GM12891 (cell line): ENCODE results near the gene ITPR3.

ENCODE experiments used
- DNase-seq: peaks from one replicate; pipeline ENCODE4 v3.0.0; 2011; ENCODE audit warnings: low spot score; ENCODE audit not compliant: insufficient read length
- FAIRE-seq: peaks from 2 replicates; lab custom pipeline; 2011; peaks lifted over from hg19 to GRCh38; lab: Jason Lieb, UNC
- PAX5 ChIP-seq: IDR thresholded peaks from 2 replicates; pipeline ENCODE4 v1.6.1; 2011; ENCODE audit warnings: low read length, moderate library complexity, mild to moderate bottlenecking; ENCODE audit not compliant: insufficient read depth, severe bottlenecking
- POLR2A ChIP-seq: IDR thresholded peaks from 2 replicates; pipeline ENCODE4 v1.6.1; 2011; ENCODE audit warnings: low read depth, low read length, control low read depth
- POLR2AphosphoS5 ChIP-seq: IDR thresholded peaks from 2 replicates; pipeline ENCODE4 v1.6.1; 2011; ENCODE audit warnings: low read depth, low read length, control low read depth
- POU2F2 ChIP-seq: IDR thresholded peaks from 2 replicates; pipeline ENCODE4 v1.6.1; 2011; ENCODE audit warnings: low read depth, mild to moderate bottlenecking, control low read depth, low read length, moderate library complexity
- SPI1 ChIP-seq: IDR thresholded peaks from 2 replicates; pipeline ENCODE4 v1.6.1; 2011; ENCODE audit warnings: low read depth, low read length, control low read depth
- TAF1 ChIP-seq: IDR thresholded peaks from 2 replicates; pipeline ENCODE4 v1.6.1; 2011; ENCODE audit warnings: low read depth, low read length, control low read depth

ITPR3 gene

GRCh38 chr6:33670086-33670660 is 49.1 kb downstream of the ITPR3 start:
- DNase-seq (no peak), FAIRE-seq (peak; percentile 41)
- TF ChIP-seq TAF1 (no peak), POLR2AphosphoS5 (no peak), POU2F2 (no peak), POLR2A (no peak), SPI1 (no peak), PAX5 (no peak)

- FAIRE-seq = no peak
- DNase-seq = no peak
Observed at GRCh38 chr6:33670971-33671743, 50.0 kb downstream of the ITPR3 start.

GRCh38 chr6:33671744-33672072 is 50.6 kb downstream of the ITPR3 start:
- FAIRE-seq (no peak), DNase-seq (no peak)
- TF ChIP-seq PAX5 = no peak
- TF ChIP-seq POU2F2 = no peak
- no peak for TF ChIP-seq POLR2A
- no peak for TF ChIP-seq TAF1
- TF ChIP-seq SPI1 = no peak
- no peak for TF ChIP-seq POLR2AphosphoS5

More at GRCh38 chr6:33670971-33671743, 50.0 kb downstream of the ITPR3 start:
- TF ChIP-seq POU2F2 (no peak), SPI1 (no peak), POLR2A (no peak), POLR2AphosphoS5 (no peak), PAX5 (no peak), TAF1 (no peak)

- FAIRE-seq (no peak), DNase-seq (no peak)
- TF ChIP-seq PAX5 (no peak), TAF1 (no peak), SPI1 (no peak), POLR2A (no peak), POU2F2 (no peak), POLR2AphosphoS5 (no peak)
Observed at GRCh38 chr6:33672808-33673207, 51.7 kb downstream of the ITPR3 start.

GRCh38 chr6:33673851-33674250 is 52.7 kb downstream of the ITPR3 start:
- FAIRE-seq (no peak), DNase-seq (no peak)
- TF ChIP-seq PAX5 = no peak
- TF ChIP-seq POLR2A = no peak
- TF ChIP-seq SPI1 = no peak
- no peak for TF ChIP-seq TAF1
- TF ChIP-seq POU2F2 = no peak
- TF ChIP-seq POLR2AphosphoS5 = no peak

GRCh38 chr6:33675968-33676367 is 54.8 kb downstream of the ITPR3 start:
- FAIRE-seq (no peak), DNase-seq (no peak)
- no peak for TF ChIP-seq PAX5
- no peak for TF ChIP-seq POLR2AphosphoS5
- no peak for TF ChIP-seq SPI1
- TF ChIP-seq TAF1 = no peak

- TF ChIP-seq POLR2AphosphoS5 (no peak), PAX5 (no peak), POU2F2 (no peak), POLR2A (no peak), SPI1 (no peak), TAF1 (no peak)
- DNase-seq (no peak), FAIRE-seq (no peak)
Observed at GRCh38 chr6:33676416-33677142, 55.5 kb downstream of the ITPR3 start.

GRCh38 chr6:33677143-33677660 is 56.1 kb downstream of the ITPR3 start:
- FAIRE-seq (no peak), DNase-seq (no peak)

GRCh38 chr6:33677689-33678088 is 56.6 kb downstream of the ITPR3 start:
- DNase-seq = no peak
- no peak for TF ChIP-seq SPI1
- TF ChIP-seq PAX5 = no peak
- no peak for TF ChIP-seq POU2F2
- TF ChIP-seq POLR2AphosphoS5 = no peak
- no peak for TF ChIP-seq POLR2A
- no peak for TF ChIP-seq TAF1
- FAIRE-seq = no peak

More at GRCh38 chr6:33677143-33677660, 56.1 kb downstream of the ITPR3 start:
- TF ChIP-seq POLR2AphosphoS5 (no peak), POU2F2 (no peak), TAF1 (no peak), SPI1 (no peak), POLR2A (no peak), PAX5 (no peak)
